Body of pancreas (tissue), 4 donors: ENCODE results near the gene SH2B3. TPM values are rescaled to one million over a fixed set of nuclear protein-coding genes. Genes with fewer than 3 reads are reported as not detected.
"Not testable (repeated sequence)": the region's sequence is repeated elsewhere in the genome, so short reads cannot be mapped to it uniquely, and the experiment has no call there.

Experiments
- ATAC-seq: fragments of 150-250 bp; one replicate; pipeline ENCODE4 v1.9.1; 2016
- DNase-seq, 4 donors: peaks; one replicate each; pipeline ENCODE4 v3.0.0-alpha.2; 2019
- H3K27ac ChIP-seq, 4 donors: fragments of 200-600 bp; sonication (generic); 1 replicate in 3 of 4; 2 replicates in 1 of 4; pipeline versions ENCODE4 v1.5.1 to v1.6.1; 2016 to 2019; ENCODE audit warnings: mild to moderate bottlenecking in 1 of 4, mixed read lengths in 1 of 4, moderate library complexity in 1 of 4
- H3K27me3 ChIP-seq, 2 donors: fragments of 200-600 bp; sonication (generic); one replicate each; pipeline ENCODE4 v1.6.0; 2016; ENCODE audit warnings: mild to moderate bottlenecking in 1 of 2
- H3K36me3 ChIP-seq, 2 donors: fragments of 200-600 bp; sonication (generic); replicated peaks in 1 of 2; 2 replicates each; pipeline ENCODE4 v1.5.1; 2016; ENCODE audit warnings: low read depth in 2 of 2; ENCODE audit not compliant: insufficient read depth in 1 of 2
- H3K4me1 ChIP-seq: fragments of 200-600 bp; sonication (generic); one replicate; pipeline ENCODE4 v1.6.0; 2016
- H3K4me3 ChIP-seq, 2 donors: fragments of 200-600 bp; sonication (generic); 1 replicate in 1 of 2; 2 replicates in 1 of 2; pipeline ENCODE4 v1.5.1; 2016 to 2019
- H3K9me3 ChIP-seq, 3 donors: fragments of 200-600 bp; sonication (generic); 1 replicate in 2 of 3; 2 replicates in 1 of 3; pipeline ENCODE4 v1.5.1; 2016
- CTCF ChIP-seq, 7 experiments: fragments of 450-650 bp in 4 of 7; fragments of 200-600 bp in 3 of 7; sonication (generic) in 3 of 7; IDR thresholded peaks; one replicate each; pipeline ENCODE4 v1.5.1; 2016 to 2019; ENCODE audit warnings: antibody characterized with exemption in 7 of 7
- POLR2A ChIP-seq, 3 donors: fragments of 450-650 bp; IDR thresholded peaks; one replicate each; pipeline ENCODE4 v1.6.1; 2016; ENCODE audit warnings: antibody characterized with exemption in 3 of 3, mild to moderate bottlenecking in 2 of 3
- whole genome bisulfite sequencing, 2 donors: methylation state at CpG; one replicate each; pipeline ENCODE4 v1.1.5; 2017; 5-methylcytosine and 5-hydroxymethylcytosine counted together
- intact Hi-C: fragments of 100-400 bp; cut with DNase I; formaldehyde crosslinking; loops from one replicate; pipeline ENCODE4 v1.15.1; 2023
- total RNA-seq, 2 donors: library from RNA; depleted of rRNA; stranded (reverse); fragments of >200 nt; gene quantifications; one replicate each; pipeline ENCODE4 v1.1.0, GENCODE V29; 2016

Gene SH2B3
- total RNA-seq, 2 donors from 2014 or later, result 23.1 to 41.9 TPM

GRCh38 chr12:111390910-111391309 is 14.8 kb upstream of the SH2B3 start:
- TF ChIP-seq POLR2A (IDR thresholded peaks at IDR 0.05) (no peak), CTCF (IDR thresholded peaks at IDR 0.05) (no peak)
- no peak for ATAC-seq
- H3K27me3 ChIP-seq, result no peaks in the 10 kb centered on the region
- 86 to 91% methylated on average over 9 of the region's 9 CpGs for WGBS, 2 donors
- no peak for DNase-seq
- intact Hi-C loops, result no loop called here
- H3K4me3 ChIP-seq, result no peak overlapping the region
- H3K27ac ChIP-seq, result no peak overlapping the region
- H3K4me1 ChIP-seq, result no peaks in the 10 kb centered on the region
- H3K9me3 ChIP-seq, result no peaks in the 10 kb centered on the region
- no peaks in the 10 kb centered on the region for H3K36me3 ChIP-seq

GRCh38 chr12:111393700-111394300 is 11.9 kb upstream of the SH2B3 start:
- Histone ChIP-seq H3K4me1 (peaks cover 14% of the 10 kb centered on the region), H3K27ac (peak overlapping the region in 1 of 4 donors; percentile 38), H3K4me3 (no peak overlapping the region), H3K36me3 (no peaks in the 10 kb centered on the region), H3K9me3 (no peaks in the 10 kb centered on the region), H3K27me3 (no peaks in the 10 kb centered on the region)
- intact Hi-C loops, result no loop called here
- ATAC-seq (no peak), DNase-seq (peak in 2 of 4 donors; percentile 21 to 76)
- TF ChIP-seq POLR2A (IDR thresholded peaks at IDR 0.05) (no peak), CTCF (IDR thresholded peaks at IDR 0.05) (no peak)
- 80 to 95% methylated on average over 8 of the region's 8 CpGs for WGBS, 2 donors

GRCh38 chr12:111394480-111394879 is 11.2 kb upstream of the SH2B3 start:
- DNase-seq, result no peak
- ATAC-seq, result no peak
- Histone ChIP-seq H3K4me1 (peaks cover 14% of the 10 kb centered on the region), H3K27ac (no peak overlapping the region), H3K9me3 (no peaks in the 10 kb centered on the region), H3K36me3 (no peaks in the 10 kb centered on the region), H3K4me3 (no peak overlapping the region), H3K27me3 (no peaks in the 10 kb centered on the region)
- 81% methylated on average over 7 of the region's 8 CpGs; no CpG with 5 or more reads in 1 of the 2 donors for whole genome bisulfite sequencing, 2 donors
- TF ChIP-seq POLR2A (IDR thresholded peaks at IDR 0.05) (no peak), CTCF (IDR thresholded peaks at IDR 0.05) (no peak)
- intact Hi-C loops, result no loop called here

- DNase-seq (no peak), ATAC-seq (no peak)
- 73 to 82% methylated on average over 8 of the region's 8 CpGs for WGBS, 2 donors
- no peak for TF ChIP-seq POLR2A (IDR thresholded peaks at IDR 0.05)
- no peak for TF ChIP-seq CTCF (IDR thresholded peaks at IDR 0.05)
- Histone ChIP-seq H3K4me3 (no peak overlapping the region), H3K4me1 (peaks cover 14% of the 10 kb centered on the region), H3K27ac (no peak overlapping the region), H3K9me3 (no peaks in the 10 kb centered on the region), H3K27me3 (no peaks in the 10 kb centered on the region), H3K36me3 (no peaks in the 10 kb centered on the region)
- intact Hi-C loops, result loop anchor here (5.0 kb wide), 1 partner anchor 57 kb away; no protein-coding TSS in a partner anchor
Observed at GRCh38 chr12:111395336-111396187, 10.2 kb upstream of the SH2B3 start.

- not testable (repeated sequence) for ATAC-seq
- intact Hi-C loops, result loop anchor here (5.0 kb wide), 1 partner anchor 56 kb away; no protein-coding TSS in a partner anchor
Observed at GRCh38 chr12:111396271-111396670, 9.5 kb upstream of the SH2B3 start.

More at GRCh38 chr12:111396271-111396670, 9.5 kb upstream of the SH2B3 start:
- H3K27me3 ChIP-seq, DNase-seq, H3K36me3 ChIP-seq, H3K9me3 ChIP-seq, H3K27ac ChIP-seq, H3K4me3 ChIP-seq: not testable (repeated sequence)
- WGBS, 2 donors, result 73 to 84% methylated on average over 7 of the region's 7 CpGs
- H3K4me1 ChIP-seq, result peaks cover 14% of the 10 kb centered on the region
